ENCODE measurements around the gene RAP1GAP2. TPM values are rescaled to one million over a fixed set of nuclear protein-coding genes. Genes with fewer than 3 reads are reported as not detected.
"Not testable (repeated sequence)": the region's sequence is repeated elsewhere in the genome, so short reads cannot be mapped to it uniquely, and the experiment has no call there.

The RAP1GAP2 gene
- polyA plus RNA-seq, 4 donors, result 17.6 to 32.1 (median 25.0) TPM

DNA sequence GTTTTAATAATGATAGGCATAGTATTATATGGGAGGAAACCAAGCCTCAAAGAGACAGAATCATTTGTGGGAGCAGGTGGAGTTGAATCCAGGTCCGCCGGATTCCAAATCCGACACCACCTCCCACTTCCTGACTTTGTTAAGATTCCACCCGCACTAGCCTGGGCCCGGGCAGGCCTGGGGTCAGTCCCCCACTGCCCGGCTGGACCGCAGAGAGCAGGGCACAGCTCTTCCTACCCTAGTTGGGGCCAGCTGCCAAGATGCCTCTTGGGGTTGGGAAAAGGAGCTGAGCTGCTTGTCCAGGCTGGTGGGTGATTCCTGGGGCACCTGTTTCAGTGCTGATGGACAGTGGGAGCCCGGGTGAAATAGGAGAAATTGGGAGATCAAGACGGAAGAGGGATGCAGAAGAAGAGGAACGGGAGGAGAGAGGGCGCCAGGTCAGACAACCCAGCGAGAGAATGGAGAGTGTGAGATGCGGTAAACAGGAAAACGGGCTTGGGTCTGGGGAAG, 213.2 kb downstream of the RAP1GAP2 start:
- DNase-seq (ENCODE audit: low read depth in 4 of 4, low spot score in 2 of 4), result no peak

DNA sequence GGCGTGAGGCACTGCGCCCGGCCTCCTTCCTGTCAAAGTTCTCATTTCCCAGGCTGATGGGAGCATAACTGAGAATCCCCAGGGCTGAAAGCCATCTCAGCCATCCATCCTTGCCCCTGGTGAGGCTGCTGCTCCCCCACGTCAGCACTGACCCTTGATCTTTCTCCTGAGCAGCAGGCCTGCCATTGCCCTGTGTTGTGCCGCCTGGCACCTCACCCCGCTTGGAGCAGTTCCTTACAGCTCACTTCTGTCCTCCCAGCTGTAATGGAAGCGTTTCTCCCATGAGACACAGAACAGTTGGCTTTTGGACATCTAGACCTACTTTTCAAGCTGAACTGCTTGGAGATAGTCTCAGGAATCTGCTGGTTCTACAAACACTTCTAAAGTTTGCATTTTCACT, 215.7 kb downstream of the RAP1GAP2 start:
- DNase-seq (ENCODE audit: low read depth in 4 of 4, low spot score in 2 of 4), result no peak

DNA sequence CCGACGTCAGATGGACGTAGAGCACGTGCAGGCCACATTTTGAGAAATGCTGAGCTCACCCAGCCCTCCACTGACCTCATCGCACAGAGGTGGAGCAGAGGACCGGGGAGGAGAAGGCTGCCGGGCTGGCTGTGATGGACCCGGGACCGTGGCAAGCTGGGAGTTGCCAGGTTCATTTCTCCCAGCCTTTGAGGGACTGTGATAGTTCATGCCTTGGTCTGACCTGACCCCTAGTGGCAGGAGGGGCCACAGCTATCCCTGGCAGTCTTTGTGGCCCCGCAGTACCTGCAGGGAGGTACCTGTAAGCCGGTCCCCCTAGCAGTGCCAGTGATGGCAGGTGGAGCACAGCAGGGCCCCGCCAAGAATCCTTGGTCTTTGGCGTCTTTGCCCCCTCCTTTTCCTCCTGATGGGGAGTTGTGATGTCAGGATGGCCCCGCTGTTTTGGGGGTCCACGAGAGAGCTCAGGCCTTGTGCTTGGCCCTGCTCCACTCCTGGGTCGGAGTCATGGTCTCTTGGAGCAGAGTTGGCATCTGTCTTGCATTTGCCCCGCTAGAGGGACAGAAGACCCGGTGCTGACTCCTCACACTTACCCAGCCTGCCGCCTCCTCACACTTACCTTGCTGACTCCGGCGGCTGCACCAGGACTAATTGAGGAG, 216.8 kb downstream of the RAP1GAP2 start:
- DNase-seq (ENCODE audit: low read depth in 4 of 4, low spot score in 2 of 4), result no peak

DNA sequence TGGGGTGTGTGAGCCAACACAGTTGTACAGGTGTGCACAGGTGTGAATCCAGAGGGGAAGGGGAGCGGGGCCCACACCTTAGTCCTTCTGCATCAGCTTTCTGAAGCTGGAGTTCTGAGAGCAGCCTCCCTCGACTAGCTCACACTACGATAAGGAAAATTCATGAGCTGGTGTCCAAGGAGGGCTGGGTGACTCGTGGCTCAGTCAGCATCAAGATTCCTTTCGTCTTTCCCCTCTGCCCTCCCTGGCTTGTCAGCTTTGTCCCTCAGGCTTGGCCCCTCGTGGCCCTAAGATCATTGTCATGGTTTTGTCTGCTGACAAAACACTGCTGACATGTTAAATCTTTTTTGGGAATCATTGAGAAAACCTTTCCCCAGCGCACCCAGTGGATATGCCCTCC, 219.7 kb downstream of the RAP1GAP2 start:
- no peak for DNase-seq (ENCODE audit: low read depth in 4 of 4, low spot score in 2 of 4)

DNA sequence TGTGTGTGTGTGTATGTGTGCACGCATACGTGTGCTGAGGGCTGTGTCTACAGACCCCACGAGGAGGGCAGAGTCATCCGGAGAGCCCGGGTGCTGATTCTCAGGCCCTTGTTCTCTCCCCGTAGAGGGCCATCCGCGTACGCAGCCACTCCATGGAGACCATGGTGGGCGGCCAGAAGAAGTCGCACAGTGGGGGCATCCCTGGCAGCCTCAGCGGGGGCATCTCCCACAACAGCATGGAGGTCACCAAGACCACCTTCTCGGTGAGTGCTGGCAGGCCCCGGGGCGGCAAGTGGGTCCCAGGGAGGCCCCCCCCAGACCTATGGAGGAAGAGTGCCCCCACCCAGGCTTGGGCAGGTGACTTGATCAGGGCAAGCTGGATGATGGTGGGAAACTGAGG, 221.7 kb downstream of the RAP1GAP2 start:
- DNase-seq (ENCODE audit: low read depth in 4 of 4, low spot score in 2 of 4), result no peak

DNA sequence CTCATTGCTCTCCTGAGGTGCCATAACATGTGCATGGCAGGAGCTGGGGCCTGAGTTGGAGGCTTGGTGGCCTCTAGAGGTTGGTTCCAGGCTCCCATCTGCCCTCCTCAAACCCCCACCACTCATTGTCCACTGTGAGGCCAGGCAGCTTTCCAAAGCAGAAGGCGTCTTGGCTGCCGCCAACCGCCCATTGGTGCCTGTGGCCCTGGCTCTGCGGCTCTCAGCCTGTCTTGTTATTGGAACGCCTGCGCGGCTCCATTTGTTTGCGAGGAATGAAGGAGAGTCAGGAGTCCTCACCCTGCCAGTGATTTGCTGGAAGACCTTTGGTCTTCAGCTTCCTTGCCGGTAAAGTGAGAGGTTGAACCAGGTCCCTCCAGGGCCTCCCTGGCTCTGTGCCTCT, 223.5 kb downstream of the RAP1GAP2 start:
- no peak for DNase-seq (ENCODE audit: low read depth in 4 of 4, low spot score in 2 of 4)

DNA sequence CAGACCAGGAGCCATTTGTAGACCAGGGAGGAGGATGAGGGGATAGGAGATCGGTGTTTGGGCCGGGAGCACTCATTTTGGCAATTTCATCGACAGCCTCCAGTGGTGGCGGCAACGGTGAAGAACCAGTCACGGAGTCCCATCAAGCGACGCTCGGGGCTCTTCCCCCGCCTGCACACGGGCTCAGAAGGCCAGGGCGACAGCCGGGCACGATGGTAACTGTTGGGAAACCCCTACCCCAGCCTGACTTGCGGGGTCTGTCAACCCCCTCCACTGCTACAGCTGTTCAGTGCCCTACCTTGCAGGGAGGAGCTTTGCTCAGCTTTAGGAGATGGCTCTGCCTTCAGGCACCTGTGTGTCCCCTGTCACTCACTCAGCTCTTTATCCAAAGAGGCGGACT, 224.1 kb downstream of the RAP1GAP2 start:
- no peak for DNase-seq (ENCODE audit: low read depth in 4 of 4, low spot score in 2 of 4)

DNA sequence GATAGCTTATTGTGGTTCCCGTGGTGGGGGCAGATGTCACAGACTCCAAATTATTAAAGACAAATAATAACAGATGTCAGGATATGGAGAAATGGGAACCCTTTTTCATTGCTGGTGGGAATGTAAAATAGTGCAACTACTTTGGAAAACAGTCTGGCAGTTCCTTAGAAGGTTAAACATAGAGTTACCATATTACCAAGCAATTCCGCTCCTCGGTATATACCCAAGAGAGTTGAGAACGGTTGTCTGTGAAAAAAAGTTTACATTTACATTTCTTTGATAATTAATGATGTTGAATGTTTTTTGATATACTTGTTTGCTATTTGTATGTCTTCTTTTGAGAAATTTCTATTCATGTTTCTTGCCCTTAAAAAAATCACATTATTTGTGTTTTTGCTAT, 226.0 kb downstream of the RAP1GAP2 start:
- no peak for DNase-seq (ENCODE audit: low read depth in 4 of 4, low spot score in 2 of 4)

DNA sequence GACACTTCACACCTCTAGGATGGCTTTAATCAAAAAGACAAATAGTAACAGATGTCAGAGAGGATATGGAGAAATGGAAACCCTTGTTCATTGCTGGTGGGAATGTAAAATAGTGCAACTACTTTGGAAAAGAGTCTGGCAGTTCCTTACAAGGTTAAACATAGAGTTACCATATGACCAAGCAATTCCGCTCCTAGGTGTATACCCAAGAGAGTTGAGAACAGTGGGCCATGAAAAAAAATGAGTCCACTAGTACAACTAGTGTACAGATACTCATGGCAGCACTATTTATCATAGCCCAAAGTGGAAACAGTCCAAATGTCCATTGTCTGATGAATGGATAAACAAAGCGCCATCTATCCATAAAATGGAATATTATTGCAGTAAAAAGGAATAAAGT, 228.1 kb downstream of the RAP1GAP2 start:
- DNase-seq (ENCODE audit: low read depth in 4 of 4, low spot score in 2 of 4), result no peak

DNA sequence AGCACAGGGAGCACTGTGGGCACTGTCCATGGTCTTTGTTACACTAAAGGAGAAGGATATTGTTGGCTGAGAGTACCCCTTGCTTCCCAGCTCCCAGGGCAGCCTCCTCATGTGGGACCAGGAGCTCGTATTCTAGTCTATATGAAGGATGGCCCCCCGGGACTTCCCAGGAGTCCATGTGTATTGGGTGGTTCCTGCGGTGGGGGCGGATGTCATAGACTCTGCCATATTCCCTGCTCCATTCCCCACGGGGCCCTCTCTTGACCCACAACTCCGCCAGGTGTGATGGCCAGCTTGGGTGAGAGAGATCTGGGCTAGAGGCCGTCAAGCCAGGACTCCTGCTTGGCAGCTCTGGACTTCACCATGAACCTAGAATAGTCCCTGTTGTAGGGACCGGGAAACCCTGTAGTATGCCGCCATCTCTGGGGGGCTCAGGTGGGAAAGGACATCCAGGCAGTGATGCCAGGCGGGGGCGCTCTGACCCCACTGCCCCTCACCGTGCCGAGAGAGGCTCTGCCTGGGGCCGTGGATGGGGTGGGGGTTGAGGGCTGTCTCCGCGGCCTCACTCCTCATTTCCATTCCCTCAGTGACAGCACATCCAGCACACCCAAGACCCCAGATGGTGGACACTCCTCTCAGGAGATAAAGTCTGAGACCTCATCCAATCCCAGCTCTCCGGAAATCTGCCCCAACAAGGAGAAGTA, 229.3 kb downstream of the RAP1GAP2 start:
- DNase-seq (ENCODE audit: low read depth in 4 of 4, low spot score in 2 of 4), result no peak

DNA sequence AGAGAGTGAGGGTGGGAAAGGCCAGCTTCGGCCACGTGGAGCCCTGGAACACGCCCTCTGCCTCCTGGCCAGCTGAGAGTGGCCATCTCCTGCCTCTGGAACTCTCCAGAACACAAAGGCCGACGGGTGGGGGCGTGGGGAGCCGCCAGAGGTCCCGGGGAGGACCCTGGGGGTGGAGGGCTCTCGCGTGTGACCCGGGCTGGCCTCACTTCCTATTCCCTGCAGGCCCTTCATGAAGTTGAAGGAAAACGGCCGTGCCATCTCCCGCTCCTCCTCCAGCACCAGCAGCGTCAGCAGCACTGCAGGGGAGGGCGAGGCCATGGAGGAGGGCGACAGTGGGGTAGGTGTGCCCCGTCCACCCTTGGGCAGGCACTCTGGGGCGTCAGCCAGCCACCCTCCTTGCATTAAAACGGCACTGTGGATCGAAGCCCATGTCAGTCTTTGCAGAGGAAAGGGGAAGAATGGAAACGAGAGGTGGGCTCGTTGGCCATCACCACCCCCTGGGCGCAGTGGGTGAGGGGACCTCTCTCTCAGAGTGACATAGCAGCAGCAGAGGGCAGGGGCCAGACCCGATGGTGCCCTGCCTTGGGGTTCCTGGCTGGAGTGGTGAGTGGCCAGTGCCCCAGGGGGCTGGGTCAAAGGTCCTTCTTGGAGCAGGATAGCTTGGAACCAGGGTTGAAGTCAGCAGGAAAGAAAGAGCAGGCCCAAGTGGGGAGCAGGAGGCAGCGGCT, 230.1 kb downstream of the RAP1GAP2 start:
- DNase-seq (ENCODE audit: low read depth in 4 of 4, low spot score in 2 of 4), result no peak

DNA sequence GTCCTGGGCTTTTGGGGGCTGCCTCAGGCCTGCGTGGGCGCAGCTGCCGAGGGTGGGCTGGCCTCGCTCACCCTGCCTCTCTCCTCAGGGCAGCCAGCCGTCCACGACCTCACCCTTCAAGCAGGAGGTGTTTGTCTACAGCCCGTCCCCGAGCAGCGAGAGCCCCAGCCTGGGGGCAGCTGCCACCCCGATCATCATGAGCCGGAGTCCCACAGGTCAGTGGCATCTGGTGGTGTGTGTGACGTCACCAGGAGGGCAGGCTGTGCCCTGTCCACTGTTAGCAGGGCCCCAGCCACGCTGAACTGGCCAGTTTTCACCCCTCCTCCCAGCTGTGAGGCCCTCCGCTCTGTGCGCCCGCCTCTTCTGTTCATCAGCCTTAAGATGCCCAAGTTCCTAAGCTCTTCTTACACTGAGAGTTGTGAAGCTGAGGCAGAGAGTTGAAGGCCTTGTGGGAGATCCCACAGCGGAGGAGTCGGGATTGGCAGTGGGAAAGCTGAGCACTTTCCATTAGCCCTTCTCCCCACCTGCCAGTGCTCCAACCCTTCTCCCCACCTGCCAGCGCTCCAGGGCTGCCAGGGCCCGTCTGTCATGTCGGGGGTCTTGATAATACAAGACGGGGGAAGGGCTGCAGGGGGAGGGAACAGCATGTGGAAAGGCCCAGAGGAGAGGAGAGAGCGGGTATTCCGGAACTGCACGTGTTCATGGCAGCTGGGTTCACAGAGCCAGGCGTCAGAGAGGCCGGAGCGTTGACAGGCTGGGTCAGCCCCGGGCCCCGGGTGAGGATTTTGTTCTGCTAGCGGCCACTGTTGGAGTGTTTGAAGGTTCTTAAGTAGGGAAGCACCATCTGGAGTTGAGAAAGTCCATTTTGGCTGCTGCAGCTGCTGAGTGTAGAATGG, 230.9 kb downstream of the RAP1GAP2 start:
- DNase-seq (ENCODE audit: low read depth in 4 of 4, low spot score in 2 of 4), result no peak

DNA sequence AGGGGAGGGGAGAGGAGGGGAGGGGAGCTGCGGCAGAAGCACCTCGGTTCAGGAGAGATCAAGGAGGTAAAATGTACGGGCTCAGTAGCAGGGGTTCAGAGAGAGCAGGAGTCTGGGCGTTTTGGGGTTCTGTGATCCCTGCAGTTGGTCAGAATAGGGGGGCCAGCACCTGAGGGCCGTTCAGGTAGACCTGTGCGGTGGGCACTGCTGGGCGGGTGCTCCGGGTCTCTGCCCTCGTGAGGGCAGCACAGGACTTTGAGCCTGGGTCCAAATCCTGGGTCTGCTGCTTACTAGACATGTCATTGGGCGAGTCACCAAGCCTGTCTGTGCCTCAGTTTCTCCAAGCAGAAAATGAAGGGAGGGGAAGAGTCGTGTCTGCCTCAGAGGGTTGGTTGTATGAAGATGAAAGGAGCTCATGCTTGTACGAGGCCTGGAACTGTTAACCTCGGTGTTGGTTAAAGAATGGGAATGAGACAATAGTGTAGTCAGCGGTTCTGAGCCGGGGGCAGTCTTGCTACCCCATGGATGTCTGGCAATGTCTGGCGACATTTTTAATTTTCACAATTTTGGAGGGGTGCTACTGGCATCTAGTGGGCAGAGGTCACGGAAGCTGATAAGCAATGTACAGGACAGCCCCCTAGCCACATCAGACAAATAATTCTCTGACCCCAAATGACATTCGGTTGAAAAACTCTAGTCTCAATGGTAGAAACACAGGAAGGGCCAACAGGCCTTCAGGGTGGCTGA, 231.7 kb downstream of the RAP1GAP2 start:
- no peak for DNase-seq (ENCODE audit: low read depth in 4 of 4, low spot score in 2 of 4)

DNA sequence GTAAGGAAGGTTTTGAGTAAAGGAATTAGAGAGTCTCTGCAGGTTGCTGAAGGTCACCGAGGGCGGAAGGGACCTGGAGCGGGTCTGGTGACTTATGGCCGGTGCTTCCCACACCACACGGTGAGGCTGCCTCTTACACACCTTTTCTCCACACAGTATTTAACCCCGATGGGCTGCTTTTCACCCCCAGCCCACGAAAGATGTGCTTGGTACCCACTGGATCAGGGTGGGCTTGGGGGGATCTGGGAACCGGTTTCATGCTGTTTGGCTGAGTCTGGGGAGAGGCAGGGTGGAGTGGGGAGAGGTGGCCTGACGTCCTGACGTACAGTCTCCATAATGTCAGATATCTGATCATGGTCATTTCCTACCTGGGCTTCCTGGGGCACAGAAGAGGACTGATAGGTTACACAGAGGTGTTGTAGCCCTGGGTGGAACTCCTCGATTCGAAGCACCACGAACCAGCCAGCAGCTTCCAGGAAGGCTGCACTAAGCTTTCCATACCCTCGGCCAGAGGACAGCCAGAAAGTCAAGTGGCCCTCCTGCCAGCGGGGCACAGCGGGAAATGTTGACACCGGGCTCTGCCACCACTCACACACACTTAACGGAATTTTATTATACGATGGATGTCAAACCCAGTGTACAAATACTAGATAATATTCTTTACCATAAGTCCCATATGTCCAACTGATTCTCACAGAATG, 233.1 kb downstream of the RAP1GAP2 start:
- DNase-seq (ENCODE audit: low read depth in 4 of 4, low spot score in 2 of 4), result no peak

DNA sequence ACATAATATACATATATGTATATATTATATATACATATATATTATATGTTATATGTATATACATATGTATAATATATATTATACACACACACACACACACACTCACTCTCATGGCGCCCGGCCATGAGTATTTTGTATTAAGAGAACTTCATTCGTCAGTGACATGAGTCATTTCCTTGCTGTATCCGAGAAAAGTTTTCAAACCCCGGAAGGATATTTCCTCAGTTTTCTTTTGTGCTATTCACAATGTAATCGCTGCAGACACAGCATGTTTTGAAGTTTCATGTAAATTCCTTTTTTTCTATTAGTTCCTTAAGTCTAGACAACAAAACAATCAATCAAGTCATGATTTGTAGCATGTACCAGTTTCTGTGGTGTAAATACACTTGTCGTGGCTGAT, 233.9 kb downstream of the RAP1GAP2 start:
- DNase-seq (ENCODE audit: low read depth in 4 of 4, low spot score in 2 of 4), result no peak

DNA sequence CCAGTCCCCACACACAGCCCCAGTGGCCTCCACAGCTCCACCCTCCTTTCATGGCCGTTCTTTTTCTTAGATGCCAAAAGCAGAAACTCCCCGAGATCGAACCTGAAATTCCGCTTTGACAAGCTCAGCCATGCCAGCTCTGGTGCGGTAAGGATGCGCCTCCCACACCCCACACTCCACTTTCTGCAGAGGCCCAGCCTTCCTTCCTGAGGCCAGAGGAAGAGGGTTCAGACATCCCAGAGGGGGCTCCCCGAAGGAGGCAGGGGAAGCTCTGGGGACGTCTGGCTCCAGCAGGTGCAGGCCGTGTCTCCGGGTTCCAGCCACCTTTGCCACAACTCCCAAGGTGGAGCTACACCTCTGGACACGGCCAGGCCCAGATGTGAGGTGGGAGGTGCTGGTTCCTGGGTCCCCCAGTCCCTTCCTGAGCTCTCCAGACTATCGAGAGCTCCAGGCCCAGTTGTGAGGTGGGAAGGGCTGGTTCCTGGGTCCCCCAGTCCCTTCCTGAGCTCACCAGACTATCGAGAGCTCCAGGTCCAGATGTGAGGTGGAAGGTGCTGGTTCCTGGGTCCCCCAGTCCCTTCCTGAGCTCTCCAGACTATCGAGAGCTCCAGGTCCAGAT, 234.7 kb downstream of the RAP1GAP2 start:
- DNase-seq (ENCODE audit: low read depth in 4 of 4, low spot score in 2 of 4), result not testable (repeated sequence)

DNA sequence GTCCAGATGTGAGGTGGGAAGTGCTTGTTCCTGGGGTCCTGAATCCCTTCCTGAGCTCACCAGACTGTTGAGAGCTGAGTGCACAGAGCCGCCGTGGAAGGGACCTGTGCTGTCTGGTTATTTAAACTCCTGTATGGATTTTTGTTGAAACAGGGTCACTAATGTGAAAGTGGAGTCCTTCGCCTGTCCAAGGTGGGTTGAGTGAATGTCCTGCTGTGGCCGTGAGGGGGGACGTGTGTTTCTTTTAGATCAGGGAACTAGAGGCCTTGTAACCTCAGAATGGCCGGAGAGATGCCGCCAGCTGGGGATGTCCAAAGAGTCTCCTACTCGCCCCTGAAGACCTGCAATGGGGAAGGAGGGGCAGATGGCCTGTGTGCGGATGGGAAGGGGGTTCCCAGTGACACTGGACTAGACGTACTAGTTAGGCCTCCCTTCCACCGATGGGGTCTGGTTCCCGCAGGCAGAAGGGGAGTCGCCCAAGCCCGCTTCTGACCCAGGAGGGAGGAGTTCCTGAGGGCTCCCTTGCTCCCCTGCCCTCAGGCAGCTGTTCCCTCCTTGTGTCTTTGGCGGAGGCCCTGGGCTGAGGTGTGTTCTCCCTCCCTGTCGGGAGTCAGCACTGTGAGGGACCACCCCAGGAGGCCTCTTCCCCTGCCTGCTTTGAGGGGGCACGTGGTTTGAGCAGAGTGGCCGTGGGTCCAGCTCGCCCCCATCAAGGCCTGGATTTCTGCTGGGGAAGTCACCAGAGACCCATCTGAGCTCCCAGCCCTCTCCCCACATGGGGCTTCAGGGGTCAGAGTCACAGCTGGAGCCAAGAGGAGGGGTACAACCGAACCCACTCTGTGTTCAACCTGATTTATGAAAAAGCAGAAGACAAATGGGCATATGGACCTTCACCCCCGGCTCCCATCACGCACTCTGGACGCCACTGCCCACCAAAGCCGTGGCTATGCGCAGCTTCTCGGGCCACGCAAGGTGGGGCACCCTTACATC, 236.3 kb downstream of the RAP1GAP2 start:
- no peak for DNase-seq (ENCODE audit: low read depth in 4 of 4, low spot score in 2 of 4)

DNA sequence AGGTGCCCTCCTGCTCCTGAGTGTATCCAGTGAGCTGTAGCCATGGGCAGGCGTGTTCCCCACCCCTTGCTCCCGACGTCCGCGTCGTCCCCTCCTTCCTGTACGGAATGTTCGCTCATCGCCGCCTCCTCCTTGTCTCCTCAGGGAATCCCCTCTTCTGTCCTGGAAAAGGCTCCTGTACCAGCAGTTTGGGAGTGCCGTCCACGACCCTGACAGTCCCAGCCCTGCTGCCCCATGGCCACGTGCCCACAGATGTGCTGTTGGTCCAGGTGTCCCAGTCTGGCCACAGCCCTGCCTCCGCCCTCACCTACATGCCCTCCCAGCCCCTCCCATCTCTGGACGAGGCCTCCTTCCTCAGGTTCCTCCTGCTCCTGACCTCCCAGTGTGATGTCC, 237.0 kb downstream of the RAP1GAP2 start:
- no peak for DNase-seq (ENCODE audit: low read depth in 4 of 4, low spot score in 2 of 4)
